NCI-H128 (cell line): ENCODE data around the gene PPP1R3D.
"Not testable (repeated sequence)": the region's sequence is repeated elsewhere in the genome, so short reads cannot be mapped to it uniquely, and the experiment has no call there.

ENCODE experiments used
- DNase-seq: peaks from one replicate; lab custom pipeline; 2025; ENCODE audit not compliant: unreplicated experiment; lab: John Stamatoyannopoulos, UW

The PPP1R3D gene

GRCh38 chr20:59925899-59926298, 14.2 kb downstream of the PPP1R3D start:
- no peak for DNase-seq

GRCh38 chr20:59925359-59925758, 14.7 kb downstream of the PPP1R3D start:
- DNase-seq = no peak

GRCh38 chr20:59923514-59923913, 16.6 kb downstream of the PPP1R3D start:
- no peak for DNase-seq

- DNase-seq = no peak
These were observed 19.2 kb downstream of the PPP1R3D start for GRCh38 chr20:59920944-59921343.

GRCh38 chr20:59912609-59913008, 27.5 kb downstream of the PPP1R3D start:
- no peak for DNase-seq

GRCh38 chr20:59911041-59911440, 29.1 kb downstream of the PPP1R3D start:
- DNase-seq = no peak

- DNase-seq = no peak
These were observed 31.2 kb downstream of the PPP1R3D start for GRCh38 chr20:59908855-59909254.

- DNase-seq = no peak
These were observed 36.5 kb downstream of the PPP1R3D start for GRCh38 chr20:59903621-59904020.

- DNase-seq = no peak
These were observed 37.6 kb downstream of the PPP1R3D start for GRCh38 chr20:59902470-59902869.

- no peak for DNase-seq
These were observed 44.2 kb downstream of the PPP1R3D start for GRCh38 chr20:59895908-59896307.

GRCh38 chr20:59891581-59891980, 48.5 kb downstream of the PPP1R3D start:
- no peak for DNase-seq

GRCh38 chr20:59890035-59890434, 50.1 kb downstream of the PPP1R3D start:
- not testable (repeated sequence) for DNase-seq

GRCh38 chr20:59888050-59888449, 52.1 kb downstream of the PPP1R3D start:
- no peak for DNase-seq
